SK-N-SH (cell line): Measurements from ENCODE around the gene PRDX6. TPM values are rescaled to one million over a fixed set of nuclear protein-coding genes. Genes with fewer than 3 reads are reported as not detected.

Source experiments
- CTCF ChIA-PET: fragments of 300-600, 350-600 bp; formaldehyde crosslinking; extraction: SDS; loops from one replicate; lab custom pipeline; 2021; lab: Yijun Ruan, JAX
- POLR2A ChIA-PET: fragments of 350-600 bp; sonication (Branson Sonifier 250); formaldehyde crosslinking; extraction: SDS; loops from one replicate; lab custom pipeline; 2020; ENCODE audit warnings: antibody characterized with exemption, inconsistent platforms; lab: Yijun Ruan, JAX
- DNase-seq: peaks from one replicate; pipeline ENCODE4 v3.0.0; 2012
- H2AFZ ChIP-seq: fragments of 200-600 bp; sonication (generic); 2 replicates; pipeline ENCODE4 v1.8.1; 2016; ENCODE audit warnings: antibody characterized with exemption, mild to moderate bottlenecking, low read depth
- H3F3A ChIP-seq: fragments of 200-600 bp; sonication (generic); replicated peaks from 2 replicates; pipeline ENCODE3; 2016; ENCODE audit warnings: antibody characterized with exemption, mild to moderate bottlenecking; ENCODE audit not compliant: insufficient read depth
- H3K27ac ChIP-seq, 2 experiments: fragments of 200-500 bp in 1 of 2; fragments of 200-600 bp in 1 of 2; sonication (Bioruptor generic) in 1 of 2; sonication (generic), shearing (Covaris generic) in 1 of 2; 2 replicates each; pipeline versions ENCODE4 v1.5.1 to v1.6.1; 2014 to 2016; ENCODE audit warnings: low read depth in 2 of 2, inconsistent platforms in 1 of 2, low read length in 1 of 2, mild to moderate bottlenecking in 1 of 2, mixed read lengths in 1 of 2
- H3K27me3 ChIP-seq: fragments of 200-600 bp; sonication (generic), shearing (Covaris generic); 2 replicates; pipeline ENCODE4 v1.6.1; 2016; ENCODE audit warnings: mixed run types; ENCODE audit not compliant: insufficient read depth
- H3K36me3 ChIP-seq, 2 experiments: fragments of 200-500 bp in 1 of 2; fragments of 200-600 bp in 1 of 2; sonication (Bioruptor generic) in 1 of 2; sonication (generic) in 1 of 2; replicated peaks in 1 of 2; 2 replicates each; pipeline versions ENCODE3 to v1.5.1; 2014 to 2016; ENCODE audit warnings: low read length in 1 of 2, mild to moderate bottlenecking in 1 of 2; ENCODE audit not compliant: insufficient read depth in 2 of 2, control insufficient read depth in 1 of 2
- H3K4me1 ChIP-seq, 2 experiments: fragments of 200-500 bp in 1 of 2; fragments of 200-600 bp in 1 of 2; sonication (Bioruptor generic) in 1 of 2; sonication (generic), shearing (Covaris generic) in 1 of 2; 2 replicates each; pipeline versions ENCODE4 v1.5.1 to v1.6.1; 2014 to 2016; ENCODE audit warnings: low read depth in 1 of 2, low read length in 1 of 2, mixed run types in 1 of 2; ENCODE audit not compliant: insufficient read depth in 2 of 2, control insufficient read depth in 1 of 2
- H3K4me2 ChIP-seq: fragments of 200-600 bp; sonication (generic), shearing (Covaris generic); 2 replicates; pipeline ENCODE4 v1.6.1; 2017; ENCODE audit warnings: mixed run types
- H3K4me3 ChIP-seq, 2 experiments: fragments of 200-500 bp in 1 of 2; fragments of 200-600 bp in 1 of 2; sonication (Bioruptor generic) in 1 of 2; sonication (generic), shearing (Covaris generic) in 1 of 2; 2 replicates each; pipeline versions ENCODE4 v1.5.1 to v1.8.1; 2014 to 2016; ENCODE audit warnings: low read depth in 2 of 2, inconsistent platforms in 1 of 2, low read length in 1 of 2, mild to moderate bottlenecking in 1 of 2, mixed read lengths in 1 of 2, moderate library complexity in 1 of 2
- H3K79me2 ChIP-seq: fragments of 200-600 bp; sonication (generic); 2 replicates; pipeline ENCODE4 v1.8.1; 2017; ENCODE audit warnings: mild to moderate bottlenecking; ENCODE audit not compliant: insufficient read depth
- H3K9ac ChIP-seq: fragments of 200-600 bp; sonication (generic); 2 replicates; pipeline ENCODE4 v1.6.1; 2017; ENCODE audit warnings: mixed run types
- H3K9me2 ChIP-seq: fragments of 200-600 bp; sonication (generic); 2 replicates; pipeline ENCODE4 v1.6.1; 2017; ENCODE audit warnings: mixed run types
- H3K9me3 ChIP-seq: fragments of 200-600 bp; sonication (generic); 2 replicates; pipeline ENCODE4 v1.6.1; 2017; ENCODE audit warnings: mixed run types, mild to moderate bottlenecking, moderate library complexity
- H4K20me1 ChIP-seq: fragments of 200-600 bp; sonication (generic); 2 replicates; pipeline ENCODE4 v1.6.1; 2017; ENCODE audit warnings: mild to moderate bottlenecking, mixed run types; ENCODE audit not compliant: insufficient read depth
- EP300 ChIP-seq, 2 experiments: IDR thresholded peaks; 2 replicates each; pipeline versions ENCODE4 v1.4.0 to v1.6.1; 2012; ENCODE audit warnings: borderline replicate concordance in 1 of 2, low read depth in 1 of 2, low read length in 1 of 2
- EZH2phosphoT487 ChIP-seq: fragments of 200-600 bp; sonication (generic); IDR thresholded peaks from 2 replicates; pipeline ENCODE4 v1.6.1; 2017; ENCODE audit warnings: low read depth, mixed run types, mild to moderate bottlenecking, antibody characterized with exemption, moderate library complexity, borderline replicate concordance
- FOSL2 ChIP-seq: IDR thresholded peaks from 2 replicates; pipeline ENCODE4 v1.4.0; 2012; ENCODE audit warnings: low read depth, mild to moderate bottlenecking, moderate library complexity, borderline replicate concordance
- FOXM1 ChIP-seq: IDR thresholded peaks from 2 replicates; pipeline ENCODE4 v1.4.0; 2012; ENCODE audit warnings: low read depth, mild to moderate bottlenecking
- GABPA ChIP-seq: IDR thresholded peaks from 2 replicates; pipeline ENCODE4 v1.4.0; 2012; ENCODE audit warnings: low read depth, mild to moderate bottlenecking
- GATA2 ChIP-seq: sonication (generic); formaldehyde crosslinking; IDR thresholded peaks from 2 replicates; pipeline ENCODE4 v1.5.0; 2020; ENCODE audit warnings: mild to moderate bottlenecking, missing genetic modification reagents
- JUND ChIP-seq: IDR thresholded peaks from 2 replicates; pipeline ENCODE4 v1.4.0; 2012
- MEF2A ChIP-seq: IDR thresholded peaks from 2 replicates; pipeline ENCODE4 v1.4.0; 2012; ENCODE audit warnings: low read depth, borderline replicate concordance
- NFIC ChIP-seq: IDR thresholded peaks from 2 replicates; pipeline ENCODE4 v1.4.0; 2012; ENCODE audit warnings: borderline replicate concordance
- POLR2AphosphoS5 ChIP-seq: IDR thresholded peaks from 2 replicates; pipeline ENCODE4 v1.6.1; 2012; ENCODE audit warnings: low read depth, low read length
- RCOR1 ChIP-seq: fragments of 150-350 bp; IDR thresholded peaks from 2 replicates; pipeline ENCODE4 v1.6.1; 2017; ENCODE audit warnings: antibody characterized with exemption, low read length
- RFX5 ChIP-seq: IDR thresholded peaks from 2 replicates; pipeline ENCODE4 v1.6.1; 2012; ENCODE audit warnings: mild to moderate bottlenecking, improper control_type of control experiment, low read length
- SIN3A ChIP-seq: IDR thresholded peaks from 2 replicates; pipeline ENCODE4 v1.6.1; 2012; ENCODE audit warnings: low read depth, mild to moderate bottlenecking, low read length, moderate library complexity, borderline replicate concordance
- SMC3 ChIP-seq: IDR thresholded peaks from 2 replicates; pipeline ENCODE4 v1.6.1; 2012; ENCODE audit warnings: low read depth, low read length, improper control_type of control experiment
- TCF12 ChIP-seq: IDR thresholded peaks from 2 replicates; pipeline ENCODE4 v1.4.0; 2012
- TEAD4 ChIP-seq: IDR thresholded peaks from 2 replicates; pipeline ENCODE4 v1.4.0; 2012; ENCODE audit warnings: mild to moderate bottlenecking, borderline replicate concordance; ENCODE audit not compliant: insufficient read depth
- WGBS: methylation state at CpG from one replicate; pipeline ENCODE4 v1.1.6; 2017; ENCODE audit warnings: low lambda C conversion rate; 5-methylcytosine and 5-hydroxymethylcytosine counted together
- polyA plus RNA-seq, 3 experiments: library from polyadenylated mRNA; depleted of rRNA; stranded (reverse); fragments of >200 nt; gene quantifications; 2 replicates each; pipeline ENCODE4 v1.2.3, GENCODE V29; 2012
- TF ChIP-seq, protein P1 (sequence below): IDR thresholded peaks from 2 replicates; pipeline ENCODE4; 2012
- TF ChIP-seq, protein P2 (sequence below): IDR thresholded peaks from 2 replicates; pipeline ENCODE4 v1.4.0; 2012; ENCODE audit warnings: low read depth, borderline replicate concordance
- TF ChIP-seq, protein P3 (sequence below): IDR thresholded peaks from 2 replicates; pipeline ENCODE4 v1.4.0; 2012; ENCODE audit warnings: low read depth

Gene PRDX6
- polyA plus RNA-seq, 1 of the 3 experiments (the other 2 are of a cell fraction) = 224 TPM

GRCh38 chr1:173473599-173474011 lies 3.5 kb upstream of the PRDX6 start:
- no peaks in the 10 kb centered on the region for H3K9me2 ChIP-seq
- TF ChIP-seq SIN3A (0 out of 2 replicates have a peak, but pooled peaks have one; percentile 67), JUND (peak; percentile 82), NFIC (no peak), MEF2A (no peak), GABPA (no peak), RCOR1 (no peak), FOSL2 (peak; percentile 86), EP300 (IDR thresholded peaks at IDR 0.05; ENCODE audit: borderline replicate concordance in 1 of 2, low read depth in 1 of 2, low read length in 1 of 2) (0 out of 4 replicates have a peak, but pooled peaks of 1 of the 2 experiments have one; percentile 5), FOXM1 (no peak), SMC3 (no peak), EZH2phosphoT487 (no peak), POLR2AphosphoS5 (peak; percentile 56; the same call in 1 of the 2 replicates), TEAD4 (peak; percentile 25; the same call in 1 of the 2 replicates), GATA2 (CRISPR knock-in tag) (no peak), RFX5 (no peak), TCF12 (peak; percentile 76)
- TF ChIP-seq, protein P1, sequence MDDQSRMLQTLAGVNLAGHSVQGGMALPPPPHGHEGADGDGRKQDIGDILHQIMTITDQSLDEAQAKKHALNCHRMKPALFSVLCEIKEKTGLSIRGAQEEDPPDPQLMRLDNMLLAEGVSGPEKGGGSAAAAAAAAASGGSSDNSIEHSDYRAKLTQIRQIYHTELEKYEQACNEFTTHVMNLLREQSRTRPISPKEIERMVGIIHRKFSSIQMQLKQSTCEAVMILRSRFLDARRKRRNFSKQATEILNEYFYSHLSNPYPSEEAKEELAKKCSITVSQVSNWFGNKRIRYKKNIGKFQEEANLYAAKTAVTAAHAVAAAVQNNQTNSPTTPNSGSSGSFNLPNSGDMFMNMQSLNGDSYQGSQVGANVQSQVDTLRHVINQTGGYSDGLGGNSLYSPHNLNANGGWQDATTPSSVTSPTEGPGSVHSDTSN = peak; percentile 67
- TF ChIP-seq, protein P2, sequence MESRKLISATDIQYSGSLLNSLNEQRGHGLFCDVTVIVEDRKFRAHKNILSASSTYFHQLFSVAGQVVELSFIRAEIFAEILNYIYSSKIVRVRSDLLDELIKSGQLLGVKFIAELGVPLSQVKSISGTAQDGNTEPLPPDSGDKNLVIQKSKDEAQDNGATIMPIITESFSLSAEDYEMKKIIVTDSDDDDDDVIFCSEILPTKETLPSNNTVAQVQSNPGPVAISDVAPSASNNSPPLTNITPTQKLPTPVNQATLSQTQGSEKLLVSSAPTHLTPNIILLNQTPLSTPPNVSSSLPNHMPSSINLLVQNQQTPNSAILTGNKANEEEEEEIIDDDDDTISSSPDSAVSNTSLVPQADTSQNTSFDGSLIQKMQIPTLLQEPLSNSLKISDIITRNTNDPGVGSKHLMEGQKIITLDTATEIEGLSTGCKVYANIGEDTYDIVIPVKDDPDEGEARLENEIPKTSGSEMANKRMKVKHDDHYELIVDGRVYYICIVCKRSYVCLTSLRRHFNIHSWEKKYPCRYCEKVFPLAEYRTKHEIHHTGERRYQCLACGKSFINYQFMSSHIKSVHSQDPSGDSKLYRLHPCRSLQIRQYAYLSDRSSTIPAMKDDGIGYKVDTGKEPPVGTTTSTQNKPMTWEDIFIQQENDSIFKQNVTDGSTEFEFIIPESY = no peak
- TF ChIP-seq, protein P3, sequence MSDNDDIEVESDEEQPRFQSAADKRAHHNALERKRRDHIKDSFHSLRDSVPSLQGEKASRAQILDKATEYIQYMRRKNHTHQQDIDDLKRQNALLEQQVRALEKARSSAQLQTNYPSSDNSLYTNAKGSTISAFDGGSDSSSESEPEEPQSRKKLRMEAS = no peak
- peak overlapping the region; percentile 89 to 92 for H3K27ac ChIP-seq
- peaks cover 51% of the 10 kb centered on the region for H3K79me2 ChIP-seq
- DNase-seq = no peak
- H3K27me3 ChIP-seq = no peaks in the 10 kb centered on the region
- H3K36me3 ChIP-seq = peaks cover 0 to 6% of the 10 kb centered on the region in 2 experiments
- no peaks in the 10 kb centered on the region for H4K20me1 ChIP-seq
- peak overlapping the region; percentile 54 for H2AFZ ChIP-seq
- no peaks in the 10 kb centered on the region for H3K9me3 ChIP-seq
- ChIA-PET CTCF (interaction anchor here (1.1 to 2.0 kb wide), 2 partner anchors 39 to 42 kb away, joined by 3 to 7 read pairs; no protein-coding TSS in a partner anchor), POLR2A (no interaction called here)
- H3K4me3 ChIP-seq = peak overlapping the region; percentile 17 to 75; a peak in 3 of 4 replicates
- peaks cover 20 to 36% of the 10 kb centered on the region in 2 experiments; a peak in 3 of 4 replicates for H3K4me1 ChIP-seq
- peak overlapping the region; percentile 71; the same call in 1 of the 2 replicates for H3K9ac ChIP-seq
- peak overlapping the region; percentile 87 for H3K4me2 ChIP-seq
- H3F3A ChIP-seq = peaks cover 36% of the 10 kb centered on the region
- WGBS = 9% methylated on average over 2 of the region's 2 CpGs
